ENCODE measurements around the gene LRRC42.

DNA sequence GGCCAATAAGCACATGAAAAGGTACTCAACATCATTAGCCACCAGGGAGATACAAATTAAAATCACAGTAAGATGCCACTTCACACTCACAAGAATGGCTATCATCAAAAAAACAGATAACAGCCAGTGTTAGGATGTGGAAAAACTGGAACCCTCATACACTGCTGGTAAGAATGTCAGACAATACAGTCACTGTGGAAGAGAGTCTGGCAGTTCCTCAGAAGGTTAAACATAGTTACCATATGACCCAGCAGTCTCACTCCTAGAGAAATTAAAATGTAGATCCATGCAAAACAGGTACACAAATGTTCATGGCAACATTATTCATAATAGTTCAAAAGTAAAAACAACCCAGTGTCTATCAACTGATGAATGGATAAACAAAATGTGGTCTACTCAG is 38.6 kb downstream of the LRRC42 start:
- no peak for TF ChIP-seq CTCF (IDR thresholded peaks at IDR 0.05)
- no peak for TF ChIP-seq POLR2A (IDR thresholded peaks at IDR 0.05)
- TF ChIP-seq POLR2AphosphoS5 (IDR thresholded peaks at IDR 0.05), result no peak
- TF ChIP-seq EP300 (IDR thresholded peaks at IDR 0.05), result no peak

Data from sigmoid colon (tissue), 4 donors.